HG03066 (cell line): Measurements from ENCODE around the gene C10orf105.

Source experiments
- ATAC-seq: cut with Tn5 transposase; IDR thresholded peaks from one replicate; pipeline ENCODE4 v1.9.1; 2021; ENCODE audit warnings: low read depth; ENCODE audit not compliant: unreplicated experiment

Gene C10orf105

GRCh38 chr10:71719042-71719441 lies 536 bp downstream of the C10orf105 start:
- no peak for ATAC-seq

GRCh38 chr10:71718165-71718698 lies 1.3 kb downstream of the C10orf105 start:
- no peak for ATAC-seq

GRCh38 chr10:71717551-71717951 lies 2.0 kb downstream of the C10orf105 start:
- ATAC-seq = no peak

- ATAC-seq = no peak
Observed at GRCh38 chr10:71717056-71717455, 2.5 kb downstream of the C10orf105 start.

GRCh38 chr10:71716426-71716825 lies 3.2 kb downstream of the C10orf105 start:
- ATAC-seq = no peak

- ATAC-seq = no peak
Observed at GRCh38 chr10:71715860-71716259, 3.7 kb downstream of the C10orf105 start.

GRCh38 chr10:71715026-71715425 lies 4.6 kb downstream of the C10orf105 start:
- no peak for ATAC-seq

GRCh38 chr10:71714592-71714991 lies 5.0 kb downstream of the C10orf105 start:
- no peak for ATAC-seq

GRCh38 chr10:71714031-71714410 lies 5.6 kb downstream of the C10orf105 start:
- ATAC-seq = no peak

- no peak for ATAC-seq
Observed at GRCh38 chr10:71713135-71714030, 6.2 kb downstream of the C10orf105 start.

- no peak for ATAC-seq
Observed at GRCh38 chr10:71712572-71713134, 6.9 kb downstream of the C10orf105 start.

- ATAC-seq = no peak
Observed at GRCh38 chr10:71712170-71712569, 7.4 kb downstream of the C10orf105 start.

- ATAC-seq = no peak
Observed at GRCh38 chr10:71711052-71711623, 8.4 kb downstream of the C10orf105 start.

GRCh38 chr10:71710519-71710918 lies 9.1 kb downstream of the C10orf105 start:
- ATAC-seq = no peak

GRCh38 chr10:71708897-71709882 lies 10.4 kb downstream of the C10orf105 start:
- no peak for ATAC-seq

- ATAC-seq = no peak
Observed at GRCh38 chr10:71708301-71708703, 11.3 kb downstream of the C10orf105 start.

GRCh38 chr10:71707240-71707789 lies 12.3 kb downstream of the C10orf105 start:
- ATAC-seq = no peak

GRCh38 chr10:71706216-71707121 lies 13.1 kb downstream of the C10orf105 start:
- ATAC-seq = no peak

GRCh38 chr10:71705582-71705981 lies 14.0 kb downstream of the C10orf105 start:
- ATAC-seq = no peak
